SK-N-MC (cell line): ENCODE measurements around the gene ZCCHC24.

ENCODE experiments used
- DNase-seq: peaks from one replicate; pipeline ENCODE4 v3.0.0-alpha.2; 2011; ENCODE audit warnings: low read depth, low spot score
- H3K27ac ChIP-seq: fragments of 200-600 bp; sonication (generic); 2 replicates; pipeline ENCODE4 v1.5.1; 2016; ENCODE audit warnings: mixed run types
- H3K36me3 ChIP-seq: fragments of 200-600 bp; sonication (generic); 2 replicates; pipeline ENCODE4 v1.6.1; 2017; ENCODE audit warnings: antibody characterized with exemption, low read length, mixed read lengths; ENCODE audit not compliant: insufficient read depth
- H3K4me3 ChIP-seq: fragments of 200-600 bp; sonication (generic); 2 replicates; pipeline ENCODE4 v1.5.1; 2016
- H3K9ac ChIP-seq: fragments of 200-600 bp; sonication (generic); 2 replicates; pipeline ENCODE4 v1.8.0; 2017; ENCODE audit warnings: mixed run types, mixed read lengths; ENCODE audit not compliant: insufficient read length
- H3K9me3 ChIP-seq: fragments of 200-600 bp; sonication (generic); 2 replicates; pipeline ENCODE4 v1.6.1; 2017; ENCODE audit warnings: low read depth, mild to moderate bottlenecking, antibody characterized with exemption, low read length, moderate library complexity, mixed read lengths
- EZH2 ChIP-seq: fragments of 200-600 bp; sonication (generic); IDR thresholded peaks from one replicate; pipeline ENCODE4 v1.6.1; 2017; ENCODE audit warnings: antibody characterized with exemption
- FOXP2 ChIP-seq: optimal IDR thresholded peaks from 2 replicates; pipeline ENCODE3; 2011; ENCODE audit warnings: mild to moderate bottlenecking, moderate library complexity; ENCODE audit not compliant: insufficient read depth; ENCODE audit errors: extremely low read length, control extremely low read depth
- POLR2AphosphoS5 ChIP-seq: IDR thresholded peaks from 2 replicates; pipeline ENCODE4 v1.6.1; 2012; ENCODE audit warnings: mild to moderate bottlenecking, low read depth, low read length, borderline replicate concordance

ZCCHC24 gene

DNA sequence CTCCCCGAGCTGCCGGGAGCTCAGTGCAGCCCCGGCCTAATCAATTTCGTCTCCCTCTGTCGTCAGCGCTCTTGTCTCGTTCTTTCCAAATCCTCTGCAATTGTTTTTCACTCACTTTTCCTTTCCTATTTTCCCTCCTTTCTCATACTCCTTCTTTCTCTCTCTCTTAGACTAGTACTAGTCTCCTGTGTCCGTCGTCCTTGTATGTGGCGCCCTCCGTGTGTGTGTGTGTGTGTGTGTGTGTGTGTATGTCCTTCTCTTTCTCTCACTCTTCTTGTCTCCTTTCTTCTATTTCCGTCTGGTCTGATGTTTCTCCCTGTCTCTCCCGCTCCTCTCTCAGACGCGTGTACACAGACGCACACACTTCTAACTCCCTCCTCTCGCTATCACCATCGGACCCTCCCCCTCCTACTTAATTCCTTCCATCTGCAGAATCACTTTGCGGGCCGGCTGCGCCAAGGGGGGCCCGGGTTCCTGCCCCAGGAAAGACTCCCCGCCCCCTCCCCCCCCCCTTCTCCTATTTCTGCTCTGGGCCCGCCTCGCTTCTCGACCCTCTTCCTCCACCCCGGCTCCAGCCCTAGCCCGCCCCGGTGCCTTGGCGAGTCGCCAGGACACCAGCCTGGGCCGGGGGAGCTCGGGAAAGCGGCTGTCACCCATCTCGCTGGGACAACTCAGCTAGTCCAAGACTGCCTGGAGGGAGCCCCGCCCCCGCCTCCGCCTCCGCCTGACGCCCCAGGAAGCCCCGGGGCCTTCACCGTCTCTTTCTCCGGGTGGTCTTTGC is 743 bp upstream of the ZCCHC24 start:
- peak overlapping the region; percentile 98 for H3K27ac ChIP-seq
- H3K36me3 ChIP-seq, result no peaks in the 10 kb centered on the region
- H3K9me3 ChIP-seq, result no peaks in the 10 kb centered on the region
- peak; percentile 55; the same call in 1 of the 2 replicates for TF ChIP-seq POLR2AphosphoS5
- no peak for TF ChIP-seq EZH2
- peak; percentile 39 for DNase-seq
- peak overlapping the region; percentile 79 for H3K4me3 ChIP-seq
- peak overlapping the region; percentile 75 for H3K9ac ChIP-seq

DNA sequence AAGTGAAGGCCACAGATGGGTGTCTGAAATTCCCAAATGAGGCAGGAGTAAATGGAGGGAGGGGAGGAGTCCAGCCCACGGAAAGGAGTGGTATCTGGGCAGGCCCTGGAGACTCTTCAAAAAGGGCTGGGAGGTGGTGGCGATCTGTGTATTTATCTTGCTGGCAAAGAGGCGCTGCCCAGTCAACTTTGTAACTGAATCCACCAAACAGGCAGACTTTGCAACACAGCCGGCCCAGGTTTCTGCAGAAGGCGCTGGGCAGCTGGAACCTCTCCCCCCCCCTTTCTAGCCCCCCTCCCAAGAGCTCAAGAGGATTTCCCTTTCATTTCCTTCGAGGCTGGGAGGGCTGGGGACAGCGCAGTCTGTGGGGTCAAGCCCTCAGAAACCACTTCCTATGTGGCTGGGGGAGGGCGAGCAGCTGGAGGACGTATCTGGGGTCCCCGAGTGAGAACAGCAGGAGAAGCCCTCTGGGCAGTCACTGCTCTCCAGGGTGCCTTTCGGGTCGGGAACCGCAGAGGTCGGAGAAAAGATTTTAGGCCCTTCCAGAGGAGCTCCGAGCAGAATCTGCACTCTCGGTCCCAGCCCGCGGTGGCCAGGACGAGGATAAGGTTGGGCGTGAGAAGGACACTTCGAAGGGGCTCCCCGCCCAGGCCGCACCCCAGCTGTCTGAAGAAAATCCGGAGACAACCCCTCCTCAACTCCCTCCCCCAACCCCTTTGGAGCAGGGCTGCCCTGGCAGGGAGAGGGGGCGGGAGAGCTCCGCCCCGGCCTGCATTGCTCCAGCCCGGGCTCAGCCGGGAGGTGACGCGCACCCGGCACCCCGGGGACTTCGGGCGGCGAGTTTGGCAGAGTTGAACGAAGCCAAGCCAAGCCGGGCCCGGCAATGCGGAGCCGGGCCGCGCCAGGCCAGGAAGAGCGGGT is 965 bp downstream of the ZCCHC24 start:
- no peaks in the 10 kb centered on the region for H3K9me3 ChIP-seq
- peak overlapping the region; percentile 53 for H3K9ac ChIP-seq
- DNase-seq, result no peak
- peak overlapping the region; percentile 78 for H3K4me3 ChIP-seq
- no peaks in the 10 kb centered on the region for H3K36me3 ChIP-seq
- TF ChIP-seq EZH2 (no peak), POLR2AphosphoS5 (no peak), FOXP2 (no peak)
- no peak overlapping the region for H3K27ac ChIP-seq

DNA sequence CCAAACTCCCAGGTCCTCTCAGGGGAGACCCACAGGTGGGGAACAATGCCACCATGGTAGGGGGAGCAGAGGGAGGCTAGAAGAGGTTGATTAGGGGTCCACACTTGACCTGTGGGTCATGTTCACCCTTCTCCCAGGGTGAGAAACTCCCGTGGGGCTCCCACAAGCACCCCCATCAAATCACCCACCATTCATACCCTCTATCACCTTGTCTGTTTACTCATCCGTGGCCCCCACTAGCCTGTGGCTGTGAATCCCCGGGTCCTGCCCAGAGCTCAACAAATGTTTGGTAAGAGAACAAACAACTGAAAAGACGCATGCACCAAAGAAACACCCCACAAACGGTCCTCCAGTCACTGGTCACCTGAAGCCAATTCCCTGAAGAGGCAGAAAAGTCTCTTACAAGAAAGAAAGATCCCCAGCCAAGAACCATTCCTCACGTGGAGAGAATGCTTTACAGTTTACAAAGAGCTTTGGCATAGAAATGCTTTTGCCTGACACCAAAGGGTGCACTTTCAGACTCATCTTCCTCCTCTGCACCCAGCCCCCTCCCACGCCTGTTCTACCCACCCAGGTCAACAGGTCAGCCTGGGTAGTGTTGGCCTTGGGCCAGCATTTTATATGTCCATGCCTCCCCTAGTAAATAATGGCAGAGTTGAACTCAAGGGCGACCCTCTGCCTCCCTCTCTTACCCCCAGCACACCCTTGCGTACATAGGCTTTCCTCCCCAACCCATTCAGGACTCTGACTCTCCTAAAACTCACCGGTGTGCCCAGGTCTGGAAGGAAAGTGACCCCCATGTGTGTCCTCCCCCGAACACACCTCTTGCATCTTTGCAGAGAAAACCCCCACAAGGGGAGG is 1.9 kb downstream of the ZCCHC24 start:
- no peak overlapping the region for H3K27ac ChIP-seq
- no peaks in the 10 kb centered on the region for H3K36me3 ChIP-seq
- no peak for TF ChIP-seq POLR2AphosphoS5
- no peak for TF ChIP-seq EZH2
- no peak for DNase-seq
- no peak overlapping the region for H3K9ac ChIP-seq
- H3K4me3 ChIP-seq, result peak overlapping the region; percentile 78
- no peaks in the 10 kb centered on the region for H3K9me3 ChIP-seq

DNA sequence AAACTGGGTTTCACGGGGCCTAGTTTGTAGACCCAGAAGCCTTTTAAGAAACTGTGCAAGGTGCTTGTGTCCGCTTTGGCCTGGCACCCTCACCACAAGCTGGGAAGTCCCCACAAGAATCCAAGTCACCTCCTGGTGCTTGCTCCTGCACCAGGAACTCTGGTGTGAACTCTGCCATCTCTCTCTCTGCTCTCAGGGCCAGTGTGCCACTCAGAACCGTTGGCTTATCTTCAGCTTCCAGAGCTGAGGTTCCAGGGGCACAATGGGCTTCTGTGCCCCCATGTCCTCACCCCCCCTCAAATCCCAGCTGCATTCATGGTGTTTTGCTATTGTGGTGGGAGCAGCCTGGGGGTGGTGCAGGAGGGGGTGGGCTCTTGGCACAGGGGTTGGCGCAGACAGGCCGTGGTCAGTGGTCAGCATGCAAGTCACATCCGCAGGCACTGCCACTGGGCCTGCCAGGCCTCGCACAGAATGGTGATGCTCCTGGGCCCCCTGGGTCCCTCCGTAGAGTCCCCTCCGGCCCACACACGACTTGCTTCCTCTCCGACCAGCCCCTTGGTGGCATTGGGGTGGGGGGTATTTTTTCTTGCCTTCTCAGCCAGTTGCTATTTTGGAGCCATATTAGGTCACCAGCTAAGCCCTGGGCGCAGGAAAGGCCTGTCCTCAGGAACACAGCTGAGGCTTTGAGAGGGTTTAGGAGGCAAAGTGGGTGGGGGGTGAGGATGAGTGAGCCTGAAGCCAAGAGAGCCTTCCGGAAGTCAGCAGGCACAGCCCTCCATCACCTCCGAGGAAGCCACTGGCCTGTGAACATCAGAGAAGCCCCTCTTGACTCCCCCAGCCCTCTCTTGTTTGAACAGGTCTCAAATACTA is 3.0 kb downstream of the ZCCHC24 start:
- H3K4me3 ChIP-seq, result no peak overlapping the region
- no peaks in the 10 kb centered on the region for H3K36me3 ChIP-seq
- no peak overlapping the region for H3K9ac ChIP-seq
- no peak for DNase-seq
- no peaks in the 10 kb centered on the region for H3K9me3 ChIP-seq
- H3K27ac ChIP-seq, result no peak overlapping the region
- TF ChIP-seq FOXP2, result no peak
- no peak for TF ChIP-seq EZH2
- TF ChIP-seq POLR2AphosphoS5, result no peak

DNA sequence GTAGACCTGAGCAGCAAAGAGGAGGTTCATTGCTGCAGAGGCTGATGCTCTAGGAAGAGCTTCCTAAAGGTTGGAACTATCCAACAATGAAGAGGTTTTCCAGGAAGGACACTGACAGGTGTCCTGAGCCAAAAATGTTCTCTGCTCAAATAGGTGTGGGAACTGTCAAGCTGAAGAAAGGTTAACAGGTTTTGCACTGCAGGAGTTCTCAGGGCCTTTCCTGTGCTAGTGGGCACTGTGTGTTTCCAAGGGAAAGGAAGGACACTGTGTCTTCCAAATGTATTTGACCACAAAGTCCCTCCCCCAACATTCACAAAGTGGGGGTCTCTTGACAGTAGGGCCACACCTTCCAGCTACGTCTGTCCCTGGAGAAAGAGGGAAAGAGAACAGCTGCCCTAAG is 4.0 kb downstream of the ZCCHC24 start:
- TF ChIP-seq FOXP2 (no peak), EZH2 (no peak), POLR2AphosphoS5 (no peak)
- DNase-seq, result no peak

DNA sequence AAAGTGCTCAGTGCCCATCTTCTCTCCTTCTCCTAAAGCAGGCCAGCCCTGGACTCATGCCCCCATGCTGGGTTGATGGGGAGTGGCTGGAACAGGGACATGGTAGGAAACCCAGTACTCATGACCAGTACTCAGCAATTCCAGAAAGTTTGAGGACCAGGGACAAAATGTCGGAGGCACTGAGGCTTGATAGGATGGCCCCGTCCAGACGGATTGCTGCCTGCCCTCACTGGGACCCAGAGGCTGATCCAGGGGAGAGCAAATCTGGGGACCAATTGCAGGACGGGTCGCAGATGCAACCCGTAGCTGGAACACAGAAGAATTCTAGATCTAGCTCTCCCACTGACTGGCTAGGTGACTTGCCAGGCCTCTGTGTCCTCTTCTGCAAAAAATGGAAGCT is 5.1 kb downstream of the ZCCHC24 start:
- no peak for DNase-seq
- TF ChIP-seq FOXP2 (no peak), POLR2AphosphoS5 (no peak), EZH2 (no peak)
- Histone ChIP-seq H3K4me3 (no peak overlapping the region), H3K36me3 (no peaks in the 10 kb centered on the region), H3K27ac (no peak overlapping the region), H3K9me3 (no peaks in the 10 kb centered on the region), H3K9ac (no peak overlapping the region)

More for the DNA sequence above, 4.0 kb downstream of the ZCCHC24 start:
- H3K27ac ChIP-seq, result no peak overlapping the region
- H3K4me3 ChIP-seq, result no peak overlapping the region
- no peaks in the 10 kb centered on the region for H3K9me3 ChIP-seq
- H3K9ac ChIP-seq, result no peak overlapping the region
- no peaks in the 10 kb centered on the region for H3K36me3 ChIP-seq

DNA sequence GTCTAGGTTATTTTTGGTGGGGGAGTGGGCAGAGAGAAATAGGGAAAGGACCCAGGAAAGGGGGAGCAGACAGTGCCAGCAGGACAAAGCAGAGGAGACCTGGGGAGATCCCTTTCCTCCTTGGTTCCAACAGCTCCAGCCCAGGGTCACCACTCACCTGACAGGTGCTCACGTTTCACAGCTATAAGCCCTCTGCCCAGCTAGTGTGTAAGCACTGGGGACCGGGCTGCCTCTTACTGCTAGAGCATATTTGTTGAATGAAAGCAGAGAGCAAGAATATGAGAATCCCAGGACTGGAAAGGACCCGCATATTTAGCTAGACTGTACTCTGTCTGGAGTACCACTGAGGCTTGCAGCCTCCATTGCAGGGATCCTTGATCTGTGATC is 6.7 kb downstream of the ZCCHC24 start:
- TF ChIP-seq POLR2AphosphoS5, result no peak
- no peak for TF ChIP-seq EZH2
- no peak for TF ChIP-seq FOXP2
- Histone ChIP-seq H3K4me3 (no peak overlapping the region), H3K36me3 (no peaks in the 10 kb centered on the region), H3K9me3 (no peaks in the 10 kb centered on the region), H3K9ac (no peak overlapping the region), H3K27ac (no peak overlapping the region)
- no peak for DNase-seq
